ENCODE measurements around the gene PLXDC1.
"Not testable (repeated sequence)": the region's sequence is repeated elsewhere in the genome, so short reads cannot be mapped to it uniquely, and the experiment has no call there.

DNA sequence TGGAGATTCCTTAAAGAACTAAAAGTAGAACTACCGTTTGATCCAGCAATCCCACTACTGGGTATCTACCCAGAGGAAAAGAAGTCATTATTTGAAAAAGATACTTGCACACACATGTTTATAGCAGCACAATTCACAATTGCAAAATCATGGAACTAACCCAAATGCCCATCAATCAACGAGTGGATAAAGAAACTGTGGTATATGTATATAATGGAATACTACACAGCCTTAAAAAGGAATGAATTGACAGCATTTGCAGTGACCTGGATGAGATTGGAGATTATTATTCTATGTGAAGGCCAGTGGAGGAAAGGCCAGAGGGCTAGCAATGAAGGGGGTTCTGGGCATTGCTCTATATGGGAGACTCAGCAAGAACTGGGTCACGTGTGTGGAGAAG, 99.0 kb downstream of the PLXDC1 start:
- TF ChIP-seq, protein P1, sequence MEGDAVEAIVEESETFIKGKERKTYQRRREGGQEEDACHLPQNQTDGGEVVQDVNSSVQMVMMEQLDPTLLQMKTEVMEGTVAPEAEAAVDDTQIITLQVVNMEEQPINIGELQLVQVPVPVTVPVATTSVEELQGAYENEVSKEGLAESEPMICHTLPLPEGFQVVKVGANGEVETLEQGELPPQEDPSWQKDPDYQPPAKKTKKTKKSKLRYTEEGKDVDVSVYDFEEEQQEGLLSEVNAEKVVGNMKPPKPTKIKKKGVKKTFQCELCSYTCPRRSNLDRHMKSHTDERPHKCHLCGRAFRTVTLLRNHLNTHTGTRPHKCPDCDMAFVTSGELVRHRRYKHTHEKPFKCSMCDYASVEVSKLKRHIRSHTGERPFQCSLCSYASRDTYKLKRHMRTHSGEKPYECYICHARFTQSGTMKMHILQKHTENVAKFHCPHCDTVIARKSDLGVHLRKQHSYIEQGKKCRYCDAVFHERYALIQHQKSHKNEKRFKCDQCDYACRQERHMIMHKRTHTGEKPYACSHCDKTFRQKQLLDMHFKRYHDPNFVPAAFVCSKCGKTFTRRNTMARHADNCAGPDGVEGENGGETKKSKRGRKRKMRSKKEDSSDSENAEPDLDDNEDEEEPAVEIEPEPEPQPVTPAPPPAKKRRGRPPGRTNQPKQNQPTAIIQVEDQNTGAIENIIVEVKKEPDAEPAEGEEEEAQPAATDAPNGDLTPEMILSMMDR (IDR thresholded peaks at IDR 0.05): not testable (repeated sequence)
- TF ChIP-seq POLR2A (IDR thresholded peaks at IDR 0.05): not testable (repeated sequence)
